ENCODE results near the gene INAVA. TPM values are rescaled to one million over a fixed set of nuclear protein-coding genes. Genes with fewer than 3 reads are reported as not detected.
A peak's percentile ranks its signal among the peaks of the same experiment; 100 is the strongest.

The INAVA gene
- total and polyA plus RNA-seq, 9 of the 15 experiments (the other 6 are each of a cell fraction or from before 2014, with no cell fraction given) = 0.09 TPM; not detected in 8

DNA sequence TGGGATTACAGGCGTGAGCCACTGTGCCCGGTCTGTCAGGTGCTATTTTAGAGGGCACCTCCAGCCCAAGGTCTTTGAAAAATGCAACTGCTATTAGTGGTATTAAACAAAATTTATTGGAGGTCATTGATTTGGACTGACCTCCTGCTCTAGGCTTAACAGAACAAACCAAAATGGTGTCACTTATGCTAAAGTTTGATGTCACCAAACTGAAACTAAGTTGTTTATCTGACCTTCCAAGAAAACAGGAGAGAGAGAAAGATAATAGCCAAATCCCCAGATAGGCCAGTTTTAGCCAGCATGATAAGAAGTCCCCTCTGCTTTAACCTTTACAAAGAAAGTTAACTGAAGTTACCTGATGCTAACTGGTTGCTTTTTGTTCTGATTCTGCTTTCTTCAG, 8.1 kb upstream of the INAVA start (continued):
- TF ChIP-seq, protein P1, sequence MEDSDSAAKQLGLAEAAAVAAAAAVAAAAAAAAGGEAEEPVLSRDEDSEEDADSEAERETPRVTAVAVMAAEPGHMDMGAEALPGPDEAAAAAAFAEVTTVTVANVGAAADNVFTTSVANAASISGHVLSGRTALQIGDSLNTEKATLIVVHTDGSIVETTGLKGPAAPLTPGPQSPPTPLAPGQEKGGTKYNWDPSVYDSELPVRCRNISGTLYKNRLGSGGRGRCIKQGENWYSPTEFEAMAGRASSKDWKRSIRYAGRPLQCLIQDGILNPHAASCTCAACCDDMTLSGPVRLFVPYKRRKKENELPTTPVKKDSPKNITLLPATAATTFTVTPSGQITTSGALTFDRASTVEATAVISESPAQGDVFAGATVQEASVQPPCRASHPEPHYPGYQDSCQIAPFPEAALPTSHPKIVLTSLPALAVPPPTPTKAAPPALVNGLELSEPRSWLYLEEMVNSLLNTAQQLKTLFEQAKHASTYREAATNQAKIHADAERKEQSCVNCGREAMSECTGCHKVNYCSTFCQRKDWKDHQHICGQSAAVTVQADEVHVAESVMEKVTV (CRISPR knock-in tag; IDR thresholded peaks at IDR 0.05) = no peak
- TF ChIP-seq ZNF354B (CRISPR knock-in tag; IDR thresholded peaks at IDR 0.05) = peak; percentile 72; the same call in 1 of the 2 replicates
- no peak for TF ChIP-seq ZNF384 (IDR thresholded peaks at IDR 0.05; ENCODE audit: low read depth, low read length)
- no peak for TF ChIP-seq HMGN3 (IDR thresholded peaks at IDR 0.05; ENCODE audit: borderline replicate concordance, extremely low read depth, insufficient read length, low read depth, low read length)
- peak; percentile 83; the same call in 1 of the 2 replicates for TF ChIP-seq ZNF41 (CRISPR knock-in tag; conservative IDR thresholded peaks at IDR 0.05)
- TF ChIP-seq ZEB2 (IDR thresholded peaks at IDR 0.05) = no peak
- TF ChIP-seq HDAC6 (IDR thresholded peaks at IDR 0.05; ENCODE audit: low read depth, low read length) = no peak
- TF ChIP-seq ZNF146 (CRISPR knock-in tag; IDR thresholded peaks at IDR 0.05; ENCODE audit: unreplicated experiment) = no peak
- TF ChIP-seq, protein P2, sequence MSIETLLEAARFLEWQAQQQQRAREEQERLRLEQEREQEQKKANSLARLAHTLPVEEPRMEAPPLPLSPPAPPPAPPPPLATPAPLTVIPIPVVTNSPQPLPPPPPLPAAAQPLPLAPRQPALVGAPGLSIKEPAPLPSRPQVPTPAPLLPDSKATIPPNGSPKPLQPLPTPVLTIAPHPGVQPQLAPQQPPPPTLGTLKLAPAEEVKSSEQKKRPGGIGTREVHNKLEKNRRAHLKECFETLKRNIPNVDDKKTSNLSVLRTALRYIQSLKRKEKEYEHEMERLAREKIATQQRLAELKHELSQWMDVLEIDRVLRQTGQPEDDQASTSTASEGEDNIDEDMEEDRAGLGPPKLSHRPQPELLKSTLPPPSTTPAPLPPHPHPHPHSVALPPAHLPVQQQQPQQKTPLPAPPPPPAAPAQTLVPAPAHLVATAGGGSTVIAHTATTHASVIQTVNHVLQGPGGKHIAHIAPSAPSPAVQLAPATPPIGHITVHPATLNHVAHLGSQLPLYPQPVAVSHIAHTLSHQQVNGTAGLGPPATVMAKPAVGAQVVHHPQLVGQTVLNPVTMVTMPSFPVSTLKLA (conservative IDR thresholded peaks at IDR 0.05) = no peak
- no peak for TF ChIP-seq COPS2 (conservative IDR thresholded peaks at IDR 0.05)
- TF ChIP-seq, protein P3, sequence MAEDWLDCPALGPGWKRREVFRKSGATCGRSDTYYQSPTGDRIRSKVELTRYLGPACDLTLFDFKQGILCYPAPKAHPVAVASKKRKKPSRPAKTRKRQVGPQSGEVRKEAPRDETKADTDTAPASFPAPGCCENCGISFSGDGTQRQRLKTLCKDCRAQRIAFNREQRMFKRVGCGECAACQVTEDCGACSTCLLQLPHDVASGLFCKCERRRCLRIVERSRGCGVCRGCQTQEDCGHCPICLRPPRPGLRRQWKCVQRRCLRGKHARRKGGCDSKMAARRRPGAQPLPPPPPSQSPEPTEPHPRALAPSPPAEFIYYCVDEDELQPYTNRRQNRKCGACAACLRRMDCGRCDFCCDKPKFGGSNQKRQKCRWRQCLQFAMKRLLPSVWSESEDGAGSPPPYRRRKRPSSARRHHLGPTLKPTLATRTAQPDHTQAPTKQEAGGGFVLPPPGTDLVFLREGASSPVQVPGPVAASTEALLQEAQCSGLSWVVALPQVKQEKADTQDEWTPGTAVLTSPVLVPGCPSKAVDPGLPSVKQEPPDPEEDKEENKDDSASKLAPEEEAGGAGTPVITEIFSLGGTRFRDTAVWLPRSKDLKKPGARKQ (CRISPR knock-in tag; IDR thresholded peaks at IDR 0.05) = no peak
- no peak for TF ChIP-seq SMARCB1 (IDR thresholded peaks at IDR 0.05; ENCODE audit: insufficient read length, low read depth)
- TF ChIP-seq ILK (tag; IDR thresholded peaks at IDR 0.05; ENCODE audit: borderline replicate concordance, low read depth) = no peak
- TF ChIP-seq, protein P4, sequence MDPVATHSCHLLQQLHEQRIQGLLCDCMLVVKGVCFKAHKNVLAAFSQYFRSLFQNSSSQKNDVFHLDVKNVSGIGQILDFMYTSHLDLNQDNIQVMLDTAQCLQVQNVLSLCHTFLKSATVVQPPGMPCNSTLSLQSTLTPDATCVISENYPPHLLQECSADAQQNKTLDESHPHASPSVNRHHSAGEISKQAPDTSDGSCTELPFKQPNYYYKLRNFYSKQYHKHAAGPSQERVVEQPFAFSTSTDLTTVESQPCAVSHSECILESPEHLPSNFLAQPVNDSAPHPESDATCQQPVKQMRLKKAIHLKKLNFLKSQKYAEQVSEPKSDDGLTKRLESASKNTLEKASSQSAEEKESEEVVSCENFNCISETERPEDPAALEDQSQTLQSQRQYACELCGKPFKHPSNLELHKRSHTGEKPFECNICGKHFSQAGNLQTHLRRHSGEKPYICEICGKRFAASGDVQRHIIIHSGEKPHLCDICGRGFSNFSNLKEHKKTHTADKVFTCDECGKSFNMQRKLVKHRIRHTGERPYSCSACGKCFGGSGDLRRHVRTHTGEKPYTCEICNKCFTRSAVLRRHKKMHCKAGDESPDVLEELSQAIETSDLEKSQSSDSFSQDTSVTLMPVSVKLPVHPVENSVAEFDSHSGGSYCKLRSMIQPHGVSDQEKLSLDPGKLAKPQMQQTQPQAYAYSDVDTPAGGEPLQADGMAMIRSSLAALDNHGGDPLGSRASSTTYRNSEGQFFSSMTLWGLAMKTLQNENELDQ (CRISPR knock-in tag; IDR thresholded peaks at IDR 0.05; ENCODE audit: borderline replicate concordance) = no peak
- no peak for TF ChIP-seq CHD4 (IDR thresholded peaks at IDR 0.05; ENCODE audit: insufficient read depth, insufficient replicate concordance, low read depth, low read length, poor library complexity, severe bottlenecking)
- TF ChIP-seq, protein P5, sequence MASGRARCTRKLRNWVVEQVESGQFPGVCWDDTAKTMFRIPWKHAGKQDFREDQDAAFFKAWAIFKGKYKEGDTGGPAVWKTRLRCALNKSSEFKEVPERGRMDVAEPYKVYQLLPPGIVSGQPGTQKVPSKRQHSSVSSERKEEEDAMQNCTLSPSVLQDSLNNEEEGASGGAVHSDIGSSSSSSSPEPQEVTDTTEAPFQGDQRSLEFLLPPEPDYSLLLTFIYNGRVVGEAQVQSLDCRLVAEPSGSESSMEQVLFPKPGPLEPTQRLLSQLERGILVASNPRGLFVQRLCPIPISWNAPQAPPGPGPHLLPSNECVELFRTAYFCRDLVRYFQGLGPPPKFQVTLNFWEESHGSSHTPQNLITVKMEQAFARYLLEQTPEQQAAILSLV (tag; IDR thresholded peaks at IDR 0.05) = peak; percentile 74
- no peak for TF ChIP-seq HNRNPK (IDR thresholded peaks at IDR 0.05; ENCODE audit: low read depth, low read length, poor library complexity, severe bottlenecking)
- TF ChIP-seq SUPT5H (IDR thresholded peaks at IDR 0.05) = no peak
- TF ChIP-seq NCOR1 (IDR thresholded peaks at IDR 0.05) = no peak
